ENCODE measurements around the gene FAU. TPM values are rescaled to one million over a fixed set of nuclear protein-coding genes. Genes with fewer than 3 reads are reported as not detected.
A peak's percentile ranks its signal among the peaks of the same experiment; 100 is the strongest.

Gene FAU
- total and polyA plus RNA-seq, 2 of the 13 experiments (the other 11 are each of a cell fraction or from before 2014, with no cell fraction given): 374 to 869 TPM

GRCh38 chr11:65111744-65112545 lies 10.0 kb downstream of the FAU start, which contains the start of gene TM7SF2 (continued):
- TF ChIP-seq MEIS2 (CRISPR knock-in tag; IDR thresholded peaks at IDR 0.05): peak; percentile 76; the same call in 1 of the 2 replicates
- TF ChIP-seq PAWR (CRISPR knock-in tag; IDR thresholded peaks at IDR 0.05; ENCODE audit: borderline replicate concordance): 0 out of 2 replicates have a peak, but pooled peaks have one; percentile 50
- no peak for TF ChIP-seq ZBTB38 (CRISPR knock-in tag; IDR thresholded peaks at IDR 0.05)
- peak; percentile 47; the same call in 1 of the 2 replicates for TF ChIP-seq PRDM15 (CRISPR knock-in tag; IDR thresholded peaks at IDR 0.05)
- TF ChIP-seq NR2F6 (IDR thresholded peaks at IDR 0.05): no peak
- TF ChIP-seq NR2F6 (CRISPR knock-in tag; IDR thresholded peaks at IDR 0.05): 0 out of 2 replicates have a peak, but pooled peaks have one; percentile 23
- TF ChIP-seq MEIS1 (CRISPR knock-in tag; IDR thresholded peaks at IDR 0.05; ENCODE audit: borderline replicate concordance): peak; percentile 52; the same call in 1 of the 2 replicates
- 0 out of 2 replicates have a peak, but pooled peaks have one; percentile 44 for TF ChIP-seq ZNF747 (CRISPR knock-in tag; IDR thresholded peaks at IDR 0.05; ENCODE audit: borderline replicate concordance)
- peak; percentile 29; the same call in 1 of the 2 replicates for TF ChIP-seq ZNF235 (CRISPR knock-in tag; IDR thresholded peaks at IDR 0.05; ENCODE audit: borderline replicate concordance)
- no peak for TF ChIP-seq FOXO1 (CRISPR knock-in tag; IDR thresholded peaks at IDR 0.05)
- TF ChIP-seq CAMTA2 (CRISPR knock-in tag; IDR thresholded peaks at IDR 0.05; ENCODE audit: borderline replicate concordance): 0 out of 2 replicates have a peak, but pooled peaks have one; percentile 30
- TF ChIP-seq HDAC1 (CRISPR knock-in tag; IDR thresholded peaks at IDR 0.05): peak; percentile 32; the same call in 1 of the 2 replicates
- TF ChIP-seq BORCS8-MEF2B (CRISPR knock-in tag; IDR thresholded peaks at IDR 0.05): peak; percentile 65; the same call in 1 of the 2 replicates
- TF ChIP-seq, protein P1, sequence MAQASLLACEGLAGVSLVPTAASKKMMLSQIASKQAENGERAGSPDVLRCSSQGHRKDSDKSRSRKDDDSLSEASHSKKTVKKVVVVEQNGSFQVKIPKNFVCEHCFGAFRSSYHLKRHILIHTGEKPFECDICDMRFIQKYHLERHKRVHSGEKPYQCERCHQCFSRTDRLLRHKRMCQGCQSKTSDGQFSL (CRISPR knock-in tag; IDR thresholded peaks at IDR 0.05): no peak
- TF ChIP-seq, protein P2, sequence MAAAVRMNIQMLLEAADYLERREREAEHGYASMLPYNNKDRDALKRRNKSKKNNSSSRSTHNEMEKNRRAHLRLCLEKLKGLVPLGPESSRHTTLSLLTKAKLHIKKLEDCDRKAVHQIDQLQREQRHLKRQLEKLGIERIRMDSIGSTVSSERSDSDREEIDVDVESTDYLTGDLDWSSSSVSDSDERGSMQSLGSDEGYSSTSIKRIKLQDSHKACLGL (CRISPR knock-in tag; IDR thresholded peaks at IDR 0.05): peak; percentile 51; the same call in 1 of the 2 replicates
- TF ChIP-seq HNRNPH1 (optimal IDR thresholded peaks at IDR 0.05; ENCODE audit: low read depth, low read length): peak; percentile 57
- TF ChIP-seq NONO (IDR thresholded peaks at IDR 0.05): no peak
- peak; percentile 69 for TF ChIP-seq NONO (CRISPR knock-in tag; conservative IDR thresholded peaks at IDR 0.05)
- peak; percentile 96 for TF ChIP-seq RBM22 (optimal IDR thresholded peaks at IDR 0.05; ENCODE audit: low read length)
- peak; percentile 70 for TF ChIP-seq SNAPC4 (CRISPR knock-in tag; IDR thresholded peaks at IDR 0.05)

Measured in HepG2 (cell line).